ENCODE measurements around the gene ZNF619.
"Not testable (repeated sequence)": the region's sequence is repeated elsewhere in the genome, so short reads cannot be mapped to it uniquely, and the experiment has no call there.

Gene ZNF619

DNA sequence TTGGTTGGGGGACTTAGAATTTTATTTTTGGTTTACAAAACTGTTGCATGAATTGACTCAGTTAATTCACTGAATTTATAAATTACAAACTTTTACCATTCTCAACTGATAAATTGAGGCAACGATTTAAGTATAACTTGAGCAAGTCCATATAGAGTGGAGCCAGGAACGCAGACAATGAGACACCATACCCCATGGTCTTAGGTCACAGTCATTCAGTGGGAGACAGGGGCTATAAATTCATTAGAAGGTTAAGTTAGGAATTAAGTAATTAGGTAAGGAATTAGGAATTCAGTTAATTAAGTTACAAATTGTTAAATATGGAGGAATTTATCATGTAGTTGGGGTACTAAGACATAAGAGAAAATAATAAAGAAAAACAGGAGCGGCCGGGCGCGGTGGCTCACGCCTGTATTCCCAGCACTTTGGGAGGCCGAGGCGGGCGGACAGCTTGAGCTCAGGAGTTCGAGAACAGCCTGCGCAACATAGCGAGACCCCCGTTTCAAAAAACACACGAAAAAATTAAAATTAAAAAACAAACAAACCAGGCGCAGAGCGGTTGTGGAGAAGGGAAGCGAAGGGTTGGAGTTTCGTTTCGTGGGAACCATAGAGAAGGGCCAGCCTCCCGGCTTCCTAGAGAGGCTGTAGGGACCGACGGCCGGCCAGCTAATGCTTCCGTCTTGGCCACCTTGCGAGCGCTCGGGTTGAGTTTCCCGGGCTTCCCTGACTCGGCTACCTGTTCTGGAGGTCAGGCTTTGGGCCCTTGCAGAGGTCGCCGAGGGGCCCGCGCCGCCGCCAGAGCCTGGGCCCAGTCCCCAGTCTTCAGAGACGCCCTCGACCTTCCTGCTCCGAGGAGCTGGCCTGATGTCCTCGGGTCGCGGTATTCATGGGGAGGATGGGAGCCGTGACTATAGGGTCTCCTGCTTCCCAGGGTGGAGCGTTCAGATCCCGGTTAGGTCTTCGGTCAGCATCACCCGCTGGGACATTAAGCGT is at the start of gene ZNF619:
ZNF619 (plus strand) TSS at position 645 of the 993 bp plus-strand sequence. CDS start 858 bp downstream, outside the sequence.
- peak; percentile 24 to 34 (median 30) for DNase-seq (ENCODE audit: low read depth in 2 of 3, low spot score in 1 of 3)

DNA sequence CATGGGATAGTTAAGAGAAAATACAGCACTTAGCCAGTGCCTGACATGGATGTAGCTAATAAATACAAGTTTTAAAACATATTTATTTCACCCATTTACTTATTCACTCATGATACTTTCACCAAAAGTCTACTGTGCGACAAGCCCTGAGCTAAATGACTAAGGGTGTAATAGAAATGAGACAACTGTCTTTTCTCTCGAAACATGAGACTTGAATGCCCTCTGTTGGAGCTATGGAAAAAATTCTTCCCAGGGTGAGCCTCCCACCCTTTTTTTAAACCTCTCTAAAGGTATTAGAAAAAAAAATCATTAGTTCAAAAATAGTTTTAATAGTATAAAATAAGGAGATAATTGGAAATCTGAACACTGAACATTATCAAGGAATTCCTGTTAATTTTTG is 44.1 kb upstream of the ZNF619 start:
- no peak for DNase-seq (ENCODE audit: low read depth in 2 of 3, low spot score in 1 of 3)

DNA sequence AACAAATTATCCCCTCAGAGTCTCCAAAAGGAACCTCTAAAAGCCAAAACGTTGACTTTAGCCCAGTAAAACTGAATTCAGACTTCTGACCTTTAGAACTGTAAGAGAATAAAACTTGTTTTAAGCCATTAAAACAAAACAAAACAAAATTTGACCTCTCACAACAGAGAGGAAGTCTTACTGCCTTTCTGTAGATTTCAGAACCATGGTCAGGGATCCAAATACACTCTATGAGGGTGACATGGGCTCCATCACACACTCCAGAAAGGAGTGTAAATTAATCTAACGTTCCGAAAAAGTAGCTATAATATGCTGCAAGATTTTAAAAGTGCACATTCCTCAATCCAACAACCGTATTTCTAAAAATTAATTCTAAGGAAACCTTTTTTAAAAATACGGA is 39.0 kb upstream of the ZNF619 start:
- no peak for DNase-seq (ENCODE audit: low read depth in 2 of 3, low spot score in 1 of 3)

DNA sequence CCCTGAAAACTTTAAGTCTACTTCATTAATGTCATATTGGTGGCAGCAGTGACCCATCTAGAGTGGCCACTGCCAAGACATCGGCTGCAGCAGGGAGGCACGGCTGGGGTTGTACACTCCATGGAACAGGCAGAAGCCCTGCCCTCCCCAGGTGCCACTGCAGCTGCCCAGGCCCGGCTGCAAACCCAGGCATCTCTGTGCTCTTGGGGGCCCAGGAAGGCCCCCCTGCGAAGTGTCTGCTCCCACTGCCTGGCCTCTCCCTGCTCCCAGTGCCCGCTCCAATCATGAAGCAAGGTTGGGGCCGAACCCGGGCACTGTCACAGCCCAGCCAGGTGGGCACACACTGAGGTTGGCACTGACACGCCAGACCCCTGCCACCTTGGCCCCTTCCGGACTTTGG is 31.9 kb upstream of the ZNF619 start:
- no peak for DNase-seq (ENCODE audit: low read depth in 2 of 3, low spot score in 1 of 3)

DNA sequence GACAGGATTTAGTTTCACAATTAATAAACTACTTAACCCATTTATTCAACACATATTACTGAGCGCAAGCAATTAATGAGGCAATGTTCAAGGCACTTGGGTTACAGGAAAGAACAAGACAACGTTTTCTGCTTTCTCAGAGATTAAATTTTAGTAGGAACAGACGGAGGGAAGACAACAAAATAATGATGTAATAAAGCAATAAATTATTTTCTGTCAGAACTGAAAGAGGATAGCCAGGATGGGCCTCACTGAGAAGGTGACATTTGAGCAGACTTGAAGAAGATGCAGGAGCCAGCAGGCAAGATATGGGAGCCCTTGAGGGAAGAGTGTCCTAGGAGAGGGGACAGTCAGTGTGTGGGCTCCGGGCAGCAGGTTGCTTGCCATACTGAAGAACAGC is 31.0 kb upstream of the ZNF619 start:
- no peak for DNase-seq (ENCODE audit: low read depth in 2 of 3, low spot score in 1 of 3)

DNA sequence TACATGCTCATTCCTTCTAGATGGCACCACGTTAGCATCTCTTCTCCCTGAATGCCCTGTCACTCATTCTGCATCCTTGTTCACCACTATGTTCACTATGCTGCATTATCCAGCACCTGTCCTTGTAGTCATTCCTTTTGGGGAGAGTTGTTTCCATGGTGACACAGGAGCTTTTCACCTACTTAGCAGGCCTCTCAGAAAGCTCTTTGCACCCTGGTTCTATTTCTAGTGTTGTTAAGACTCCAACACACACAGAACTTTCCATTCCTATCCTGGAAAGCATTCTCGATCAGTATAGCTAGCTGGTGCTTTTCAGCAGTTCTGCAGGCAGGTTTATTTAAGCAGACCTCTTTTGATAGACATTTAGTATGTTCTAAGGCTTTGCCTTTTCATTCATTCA is 26.5 kb upstream of the ZNF619 start:
- DNase-seq (ENCODE audit: low read depth in 2 of 3, low spot score in 1 of 3): no peak

DNA sequence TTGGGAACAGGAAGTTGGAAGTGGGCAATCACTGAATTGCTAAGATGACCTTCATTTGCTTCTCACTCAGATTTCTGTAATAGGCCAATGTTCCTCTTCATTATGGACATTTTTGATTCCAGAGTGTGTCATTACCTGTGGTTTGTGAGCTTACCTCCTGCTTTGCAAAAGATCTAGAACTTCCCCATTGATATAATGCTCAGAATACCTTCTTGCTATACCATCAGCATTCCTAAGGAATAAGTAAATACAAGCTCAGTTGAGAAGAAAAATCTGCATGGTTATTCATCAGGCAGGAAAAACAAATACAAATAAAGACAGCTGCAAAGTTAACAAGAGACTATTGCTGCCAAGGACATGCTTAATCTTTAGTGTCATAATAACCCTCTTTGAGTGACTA is 25.4 kb upstream of the ZNF619 start:
- DNase-seq (ENCODE audit: low read depth in 2 of 3, low spot score in 1 of 3): no peak

DNA sequence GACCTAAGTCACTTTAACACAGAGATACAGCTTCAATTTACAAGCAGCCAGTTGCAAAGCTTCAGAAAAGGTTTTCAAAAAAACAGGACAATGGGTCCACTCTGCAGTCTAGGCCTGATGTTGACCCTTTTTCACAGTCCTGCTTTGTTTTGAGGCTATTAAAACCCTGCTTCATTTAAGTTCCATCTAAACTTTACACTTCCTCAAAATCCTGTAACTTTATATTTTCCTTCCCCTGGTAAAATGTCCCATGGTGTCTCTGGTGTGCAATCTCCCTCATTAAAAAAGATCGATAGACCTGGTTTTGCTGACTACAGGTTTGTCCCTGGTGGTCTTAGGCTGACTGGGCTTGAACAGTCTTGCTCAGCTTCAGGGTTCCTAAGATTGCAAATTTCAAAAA is 24.9 kb upstream of the ZNF619 start:
- no peak for DNase-seq (ENCODE audit: low read depth in 2 of 3, low spot score in 1 of 3)

DNA sequence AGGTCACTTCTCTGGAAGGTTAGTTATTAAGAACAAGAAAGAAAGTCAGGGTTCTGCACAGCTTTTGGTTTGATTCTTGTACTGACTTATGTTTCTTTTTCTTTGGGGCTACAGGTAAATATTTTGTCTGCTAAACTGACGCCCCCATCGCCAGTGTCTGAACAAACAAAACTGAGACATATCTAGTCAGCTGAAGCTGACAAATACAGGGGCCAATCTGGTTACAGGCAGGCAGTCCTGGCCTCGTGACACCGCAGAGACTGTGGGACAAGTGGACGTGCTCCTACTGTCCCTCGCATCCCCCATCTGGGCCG is 24.4 kb upstream of the ZNF619 start:
- DNase-seq (ENCODE audit: low read depth in 2 of 3, low spot score in 1 of 3): no peak

DNA sequence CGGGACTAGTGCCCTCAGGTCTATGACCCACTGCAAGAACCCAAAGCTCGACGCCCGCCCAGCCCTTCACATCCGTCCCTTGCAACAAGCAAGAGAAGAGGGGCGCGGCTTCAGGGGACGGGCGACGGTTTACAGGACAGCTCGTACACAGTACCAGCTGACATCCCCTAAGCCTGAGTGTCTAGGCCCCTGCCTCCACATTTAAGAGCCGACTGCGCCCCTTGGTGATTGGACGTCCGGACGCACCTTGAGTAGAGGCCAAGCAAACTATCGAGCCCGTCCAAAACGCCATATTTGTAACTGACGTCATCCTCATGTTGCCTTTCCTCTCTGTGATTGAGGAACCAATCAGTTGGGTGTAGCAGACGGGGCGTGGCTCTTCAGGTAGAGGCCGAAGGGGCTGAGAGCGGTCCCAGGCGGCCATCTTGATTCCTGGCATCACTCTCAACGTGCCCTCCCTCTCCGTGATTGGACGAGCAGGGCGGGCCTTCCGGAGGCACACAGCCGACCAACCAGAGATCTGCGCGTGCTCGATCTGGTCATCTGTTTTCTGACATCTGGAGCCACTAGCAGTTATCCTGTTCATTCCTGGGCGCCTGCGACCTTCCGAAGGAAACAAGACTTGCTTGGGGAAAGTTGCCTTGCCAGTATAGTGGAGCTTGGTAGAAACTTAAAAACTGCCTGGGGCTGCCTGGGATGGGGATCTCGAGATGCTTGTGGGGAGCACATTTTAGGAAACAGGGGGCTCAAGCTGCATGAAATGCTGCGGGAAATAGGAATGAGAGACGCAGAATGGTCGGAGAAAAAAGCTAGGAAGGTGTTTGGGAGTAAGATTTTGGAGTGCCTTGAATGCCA is 23.8 kb upstream of the ZNF619 start:
- peak; percentile 90 to 94 (median 92) for DNase-seq (ENCODE audit: low read depth in 2 of 3, low spot score in 1 of 3)

DNA sequence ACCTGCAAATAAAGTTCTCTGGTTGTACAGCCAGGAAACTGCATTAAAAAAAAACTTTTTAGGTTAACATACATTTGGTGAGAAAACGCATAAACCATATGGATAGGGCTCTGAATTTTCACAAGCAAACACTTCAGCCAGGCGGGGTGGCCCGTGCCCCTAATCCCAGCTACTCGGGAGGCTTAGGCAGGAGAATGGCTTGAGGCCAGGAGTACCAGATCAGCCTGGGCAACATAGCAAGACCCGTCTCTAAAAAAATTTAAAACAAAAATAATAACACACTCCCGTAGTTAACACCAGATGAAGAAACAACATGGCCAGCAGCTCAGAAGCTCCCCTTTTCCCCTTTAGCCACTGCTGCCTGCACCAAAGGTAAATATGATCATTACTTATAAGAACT is 23.0 kb upstream of the ZNF619 start:
- DNase-seq (ENCODE audit: low read depth in 2 of 3, low spot score in 1 of 3): no peak

DNA sequence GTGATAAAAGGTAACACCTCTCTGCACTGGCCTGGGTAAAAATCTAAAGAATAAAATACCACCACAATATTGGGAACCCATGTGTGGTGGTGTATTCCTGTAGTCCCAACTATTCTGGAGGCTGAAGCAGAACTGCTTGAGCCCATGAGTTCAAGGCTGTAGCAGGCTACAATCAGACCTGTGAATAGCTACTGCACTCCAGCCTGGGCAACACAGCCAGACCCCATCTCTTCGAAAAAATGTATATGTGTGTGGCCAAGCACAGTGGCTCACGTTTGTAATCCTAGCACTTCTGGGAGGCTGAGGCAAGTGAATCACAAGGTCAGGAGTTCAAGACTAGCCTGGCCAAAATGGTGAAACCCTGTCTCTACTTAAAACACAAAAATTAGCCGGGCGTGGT is 21.6 kb upstream of the ZNF619 start:
- DNase-seq (ENCODE audit: low read depth in 2 of 3, low spot score in 1 of 3): no peak

DNA sequence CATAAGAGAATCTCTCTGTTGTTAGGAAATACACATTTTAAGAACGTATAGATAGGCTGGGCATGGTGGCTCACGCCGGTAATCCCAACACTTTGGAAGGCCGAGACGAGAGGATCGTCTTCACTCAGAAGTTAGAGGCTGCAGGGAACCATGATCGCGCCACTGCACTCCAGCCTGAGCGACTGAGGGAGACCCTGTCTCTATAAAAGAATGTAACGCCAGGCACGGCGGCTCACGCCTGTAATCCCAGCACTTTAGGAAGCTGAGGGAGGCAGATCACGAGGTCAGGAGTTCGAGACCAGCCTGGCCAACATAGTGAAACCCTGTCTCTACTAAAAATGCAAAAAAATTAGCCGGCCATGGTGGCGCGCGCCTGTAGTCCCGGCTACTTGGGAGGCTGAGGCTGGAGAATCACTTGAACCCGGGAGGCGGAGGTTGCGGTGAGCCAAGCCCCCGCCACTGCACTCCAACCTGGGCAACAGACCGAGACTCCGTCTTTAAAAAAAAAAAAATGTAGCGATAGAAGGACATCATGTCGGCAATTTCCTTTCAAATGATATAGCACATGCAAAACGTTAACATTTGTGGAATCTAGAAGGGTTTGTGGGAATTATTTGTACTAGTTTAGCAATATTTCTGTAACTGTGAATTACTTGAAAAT is 20.5 kb upstream of the ZNF619 start:
- no peak for DNase-seq (ENCODE audit: low read depth in 2 of 3, low spot score in 1 of 3)

DNA sequence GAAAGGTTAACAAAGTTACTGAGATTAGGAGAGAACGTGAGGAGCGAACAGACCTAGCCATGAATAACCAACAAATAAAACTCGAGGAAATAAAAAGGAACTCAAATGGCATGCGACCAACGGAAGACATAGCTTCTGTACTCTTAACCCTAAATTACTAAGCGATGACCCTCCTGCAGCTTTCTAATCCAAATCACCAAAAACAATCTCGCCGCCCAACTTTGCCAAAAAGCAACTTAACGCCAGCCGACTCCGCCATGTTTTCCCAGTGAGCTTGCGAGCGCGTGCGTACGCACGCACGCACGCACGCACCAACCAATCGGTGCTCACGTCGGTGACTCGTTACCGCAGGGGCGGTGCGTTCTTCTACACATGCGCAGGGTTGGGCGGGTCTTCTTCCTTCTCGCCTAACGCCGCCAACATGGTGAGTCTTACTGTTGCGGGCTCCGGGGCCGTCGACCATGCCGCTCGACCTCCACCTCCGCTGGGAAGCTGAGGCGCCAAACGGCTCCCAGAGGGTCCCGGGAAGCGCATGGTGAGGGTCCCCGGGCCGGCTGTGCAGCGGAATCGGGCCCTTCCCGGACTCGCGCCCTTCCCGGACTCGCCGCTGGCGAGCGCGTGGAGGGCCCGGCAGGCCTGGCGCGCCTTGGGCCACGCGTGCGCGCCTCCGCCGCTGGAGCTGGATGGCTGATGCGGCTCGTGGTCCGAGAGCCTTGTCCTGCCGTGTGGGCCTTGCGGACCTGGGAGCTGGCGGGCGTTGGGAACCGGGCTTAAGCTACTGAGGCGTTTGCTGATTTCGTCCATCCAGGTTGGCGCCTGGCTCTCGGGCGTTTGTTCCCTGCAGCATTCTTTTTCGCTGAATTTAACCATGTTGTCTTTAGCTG is 19.7 kb upstream of the ZNF619 start, which contains the start of gene RPL14:
RPL14 (plus strand) TSS at position 400 of the 884 bp plus-strand sequence; CDS start at position 533, 133 bp downstream.
- DNase-seq (ENCODE audit: low read depth in 2 of 3, low spot score in 1 of 3): peak; percentile 86 to 92 (median 91)

DNA sequence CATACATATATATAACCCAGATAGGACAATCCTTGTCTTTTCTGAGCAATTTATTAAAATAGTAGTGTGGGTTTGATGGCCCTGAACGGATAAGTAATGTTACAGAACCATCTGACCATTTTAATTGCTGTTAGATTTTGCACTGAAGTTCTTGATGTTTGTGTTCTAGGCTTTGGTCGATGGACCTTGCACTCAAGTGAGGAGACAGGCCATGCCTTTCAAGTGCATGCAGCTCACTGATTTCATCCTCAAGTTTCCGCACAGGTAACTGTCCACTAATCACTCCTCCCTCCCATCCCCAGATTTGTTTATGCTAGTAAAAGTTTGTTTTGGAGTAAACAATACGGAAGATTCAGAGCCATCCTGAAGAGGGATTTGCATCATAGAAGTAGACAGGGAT is 18.4 kb upstream of the ZNF619 start:
- no peak for DNase-seq (ENCODE audit: low read depth in 2 of 3, low spot score in 1 of 3)

DNA sequence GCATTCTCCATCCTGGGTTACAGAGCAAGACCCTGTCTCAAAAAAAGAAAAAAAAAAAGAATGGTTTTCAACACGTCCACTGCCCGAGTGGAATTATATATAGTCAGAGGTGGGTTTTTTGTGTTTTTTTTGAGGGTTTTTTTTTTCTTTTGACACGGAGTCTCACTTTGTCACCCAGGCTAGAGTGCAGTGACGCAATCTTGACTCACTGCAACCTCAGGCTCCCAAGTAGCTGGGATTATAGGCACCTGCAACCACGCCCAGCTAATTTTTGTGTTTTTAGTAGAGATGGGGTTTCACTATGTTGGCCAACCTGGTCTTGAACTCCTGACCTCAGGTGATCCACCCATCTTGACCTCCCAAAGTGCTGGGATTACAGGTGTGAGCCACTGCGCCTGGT is 16.4 kb upstream of the ZNF619 start:
- DNase-seq (ENCODE audit: low read depth in 2 of 3, low spot score in 1 of 3): not testable (repeated sequence)

DNA sequence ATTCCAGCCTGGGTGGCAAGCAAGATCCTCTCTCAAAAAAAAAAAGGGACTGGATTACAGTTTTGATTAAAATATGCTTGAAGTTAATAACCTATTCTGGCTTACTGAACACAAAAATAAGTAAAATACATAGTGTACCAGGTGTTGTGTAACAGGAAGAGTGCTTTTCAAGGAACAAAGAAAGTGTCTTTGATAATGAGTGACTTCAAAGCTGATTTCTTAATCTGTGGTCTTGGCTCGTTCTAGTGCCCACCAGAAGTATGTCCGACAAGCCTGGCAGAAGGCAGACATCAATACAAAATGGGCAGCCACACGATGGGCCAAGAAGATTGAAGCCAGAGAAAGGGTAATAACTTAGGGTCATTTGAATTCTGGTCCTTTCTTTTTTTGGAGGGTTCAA is 15.8 kb upstream of the ZNF619 start:
- DNase-seq (ENCODE audit: low read depth in 2 of 3, low spot score in 1 of 3): no peak

DNA sequence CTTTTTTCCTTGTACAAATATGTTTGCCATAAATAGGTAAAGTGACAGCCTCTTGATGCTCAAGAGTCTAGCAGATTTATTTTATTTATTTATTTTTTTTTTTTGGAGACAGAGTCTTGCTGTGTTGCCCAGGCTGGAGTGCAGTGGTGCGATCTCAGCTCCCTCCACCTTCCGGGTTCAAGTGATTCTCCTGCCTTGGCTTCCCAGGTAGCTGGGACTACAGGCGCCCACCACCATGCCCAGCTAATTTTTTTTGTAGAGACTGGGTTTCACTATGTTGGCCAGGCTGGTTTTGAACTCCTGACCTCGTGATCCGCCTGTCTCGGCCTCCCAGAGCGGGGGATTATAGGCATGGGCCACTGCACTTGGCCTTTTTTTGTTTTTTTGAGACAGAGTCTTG is 14.1 kb upstream of the ZNF619 start:
- DNase-seq (ENCODE audit: low read depth in 2 of 3, low spot score in 1 of 3): not testable (repeated sequence)

DNA sequence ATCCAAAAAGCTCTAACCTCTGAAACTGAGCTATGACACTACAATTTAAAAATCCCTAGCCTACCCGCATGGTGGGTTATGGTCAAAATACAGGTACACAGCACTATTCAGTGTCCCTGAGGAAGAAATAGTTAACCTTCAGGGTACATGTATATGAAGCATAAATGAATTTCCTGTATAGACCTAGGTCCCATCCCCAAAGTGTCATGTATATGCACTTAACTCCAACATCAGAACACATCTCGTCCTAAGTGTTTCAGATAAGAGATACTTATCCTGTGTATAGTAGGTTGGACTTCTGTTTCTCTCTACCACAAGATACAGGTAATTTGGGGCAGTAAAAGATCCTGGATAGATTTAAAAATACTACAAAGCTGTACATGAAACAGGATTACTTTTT is 13.3 kb upstream of the ZNF619 start:
- no peak for DNase-seq (ENCODE audit: low read depth in 2 of 3, low spot score in 1 of 3)

DNA sequence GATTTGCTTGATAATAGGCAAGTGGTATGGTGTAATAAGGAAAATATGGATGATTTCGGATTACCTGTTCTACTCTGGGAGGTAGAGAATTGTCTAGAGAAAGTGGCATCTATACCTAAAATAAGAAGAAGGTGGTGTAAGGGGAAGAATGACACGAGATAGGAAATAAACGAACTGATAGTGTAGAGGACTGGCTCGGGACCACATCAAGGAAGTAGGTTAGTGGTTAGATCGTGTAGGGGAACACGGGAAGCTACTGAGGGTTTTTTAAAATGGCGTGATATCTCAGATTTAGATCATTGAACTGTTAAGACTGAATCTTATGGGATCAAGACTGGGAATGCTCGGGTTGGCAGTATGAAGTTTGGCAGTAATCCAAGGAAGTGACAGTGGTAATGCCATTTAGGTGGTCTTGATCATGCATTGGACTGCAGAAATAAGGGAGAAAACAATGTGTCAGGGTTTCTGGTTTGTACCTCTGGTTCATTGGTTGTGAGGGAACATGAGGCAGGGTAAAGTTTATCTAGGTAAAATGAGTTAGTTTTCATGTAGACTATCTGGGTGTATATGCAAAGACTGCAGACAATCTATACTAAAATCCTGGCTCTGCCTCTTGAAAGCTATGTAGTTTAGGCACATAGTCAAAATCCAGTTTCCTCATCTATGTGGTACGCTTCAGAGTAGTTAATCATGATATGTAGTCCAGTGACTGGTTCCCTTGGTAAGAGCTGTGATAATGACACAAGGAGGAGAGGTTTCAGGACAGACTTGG is 12.4 kb upstream of the ZNF619 start:
- DNase-seq (ENCODE audit: low read depth in 2 of 3, low spot score in 1 of 3): no peak
